GM13977 (cell line): ENCODE data around the gene TBL1X.
"Not testable (repeated sequence)": the region's sequence is repeated elsewhere in the genome, so short reads cannot be mapped to it uniquely, and the experiment has no call there.

Source experiments
- DNase-seq: peaks from one replicate; pipeline ENCODE4 v3.0.0; 2012; ENCODE audit warnings: low spot score
- in situ Hi-C: fragments of 300-500 bp; cut with MboI; formaldehyde crosslinking; loops from one replicate; pipeline ENCODE4 v1.12.0; 2022; ENCODE audit warnings: low sequenced_read_pairs, low pct_unique_long_range_greater_than_20kb, mixed read lengths, inconsistent platforms; ENCODE audit not compliant: unreplicated experiment
- TF ChIP-seq, protein P1 (sequence below): IDR thresholded peaks from 2 replicates; pipeline ENCODE4 v1.5.1; 2012; ENCODE audit warnings: mild to moderate bottlenecking, control low read depth; ENCODE audit not compliant: insufficient read depth; ENCODE audit errors: extremely low read depth, missing control alignments

Gene TBL1X

DNA sequence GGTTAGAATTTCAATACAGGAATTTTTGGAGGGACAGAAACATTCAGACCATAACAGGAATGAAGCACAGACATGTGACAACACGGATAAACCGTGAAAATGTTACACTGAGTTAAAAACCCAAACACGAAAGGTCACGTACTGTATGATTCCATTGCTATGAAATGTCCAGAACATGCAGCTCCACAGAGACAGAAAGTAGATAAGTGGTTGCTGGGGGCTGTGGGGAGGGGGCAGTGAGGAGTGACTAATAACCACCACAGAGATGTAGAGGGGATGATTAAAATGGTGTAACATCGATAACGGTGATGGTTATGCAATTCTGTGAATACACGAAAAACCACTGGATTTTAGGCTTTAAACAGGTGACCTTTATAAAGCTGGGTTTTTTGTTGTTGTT is 292.5 kb downstream of the TBL1X start:
- in situ Hi-C loops: no loop called here
- TF ChIP-seq, protein P1, sequence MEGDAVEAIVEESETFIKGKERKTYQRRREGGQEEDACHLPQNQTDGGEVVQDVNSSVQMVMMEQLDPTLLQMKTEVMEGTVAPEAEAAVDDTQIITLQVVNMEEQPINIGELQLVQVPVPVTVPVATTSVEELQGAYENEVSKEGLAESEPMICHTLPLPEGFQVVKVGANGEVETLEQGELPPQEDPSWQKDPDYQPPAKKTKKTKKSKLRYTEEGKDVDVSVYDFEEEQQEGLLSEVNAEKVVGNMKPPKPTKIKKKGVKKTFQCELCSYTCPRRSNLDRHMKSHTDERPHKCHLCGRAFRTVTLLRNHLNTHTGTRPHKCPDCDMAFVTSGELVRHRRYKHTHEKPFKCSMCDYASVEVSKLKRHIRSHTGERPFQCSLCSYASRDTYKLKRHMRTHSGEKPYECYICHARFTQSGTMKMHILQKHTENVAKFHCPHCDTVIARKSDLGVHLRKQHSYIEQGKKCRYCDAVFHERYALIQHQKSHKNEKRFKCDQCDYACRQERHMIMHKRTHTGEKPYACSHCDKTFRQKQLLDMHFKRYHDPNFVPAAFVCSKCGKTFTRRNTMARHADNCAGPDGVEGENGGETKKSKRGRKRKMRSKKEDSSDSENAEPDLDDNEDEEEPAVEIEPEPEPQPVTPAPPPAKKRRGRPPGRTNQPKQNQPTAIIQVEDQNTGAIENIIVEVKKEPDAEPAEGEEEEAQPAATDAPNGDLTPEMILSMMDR: no peak

DNA sequence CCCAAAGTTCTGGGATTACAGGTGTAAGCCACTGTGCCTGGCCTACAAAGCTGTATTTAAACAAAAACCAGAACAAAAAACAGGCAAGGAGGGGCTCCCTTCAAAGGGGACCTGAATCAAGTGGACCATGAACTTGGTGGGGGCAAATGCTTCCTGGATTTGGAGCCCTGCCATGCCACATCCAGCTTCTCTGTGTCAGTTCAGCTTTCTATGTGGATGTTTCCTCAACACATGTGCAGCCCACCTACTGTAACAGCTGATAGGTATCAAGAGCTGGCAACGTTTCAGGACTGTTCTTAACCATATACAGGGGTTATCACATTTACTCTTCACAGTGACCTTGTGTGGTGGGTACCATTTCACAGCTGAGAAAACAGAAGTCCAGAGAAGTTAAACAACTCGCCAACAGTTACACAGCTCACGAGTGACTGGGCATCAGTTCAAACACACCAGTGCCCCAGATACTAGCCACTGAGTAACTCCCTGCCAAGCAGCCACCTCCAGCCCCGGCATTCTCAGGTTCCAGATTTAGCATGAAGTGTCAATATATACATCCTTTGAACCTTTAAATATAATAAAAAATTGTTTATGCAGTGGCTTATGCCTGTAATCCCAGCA is 293.3 kb downstream of the TBL1X start:
- in situ Hi-C loops: no loop called here
- TF ChIP-seq, protein P1: no peak
- no peak for DNase-seq

More for the DNA sequence above, 292.5 kb downstream of the TBL1X start:
- no peak for DNase-seq

DNA sequence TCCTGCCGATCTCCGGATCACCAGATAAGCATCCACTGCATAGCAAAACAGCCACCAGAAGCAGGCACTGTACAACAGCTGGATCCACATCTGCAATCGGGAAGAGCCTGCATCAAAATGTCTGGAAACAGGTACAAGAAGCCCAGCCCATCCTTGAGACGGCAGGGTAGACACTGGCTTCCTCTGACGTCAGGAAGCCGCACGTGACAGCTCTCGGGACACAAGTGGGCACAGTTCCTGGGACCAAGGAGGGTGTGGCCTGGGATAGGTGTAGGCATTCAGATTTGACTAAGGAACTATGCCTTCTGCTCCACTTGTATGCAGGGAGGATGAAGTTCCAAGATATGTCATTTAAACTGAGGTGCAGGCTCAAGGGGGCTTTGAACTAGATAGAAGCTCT is 294.5 kb downstream of the TBL1X start:
- TF ChIP-seq, protein P1: no peak
- DNase-seq: no peak
- in situ Hi-C loops: no loop called here

DNA sequence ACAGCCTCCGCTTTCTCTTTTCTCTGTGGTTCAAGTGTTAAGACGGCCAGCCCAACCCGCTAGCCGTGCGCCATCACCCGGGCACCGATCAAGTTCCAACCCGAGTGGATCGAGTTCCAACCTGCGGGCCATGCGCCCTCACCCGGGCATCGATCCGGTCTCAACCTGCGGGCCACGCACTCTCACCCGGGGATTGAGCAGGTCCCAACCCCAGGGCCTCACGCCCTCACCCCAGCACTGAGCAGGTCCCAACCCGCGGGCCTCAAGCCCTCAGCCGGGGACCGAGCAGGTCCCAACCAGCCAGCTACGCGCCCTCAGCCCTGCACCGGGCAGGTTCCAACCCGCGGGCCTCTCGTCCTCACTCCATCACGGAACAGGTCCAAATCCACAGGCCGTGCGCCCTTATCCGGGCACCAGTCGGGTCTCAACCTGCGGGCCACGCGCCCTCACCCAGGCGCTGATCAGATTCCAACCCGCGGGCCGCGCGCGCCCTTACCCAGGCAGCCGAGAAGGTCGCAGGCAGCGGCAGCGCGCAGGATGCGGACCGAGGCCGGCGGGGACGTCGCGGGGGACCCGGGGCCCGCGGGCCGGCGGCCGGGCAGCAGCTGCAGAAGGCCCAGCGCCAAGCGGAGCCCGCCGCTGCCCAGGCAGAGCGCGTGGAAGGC is 300.3 kb downstream of the TBL1X start:
- in situ Hi-C loops: no loop called here
- no peak for DNase-seq
- TF ChIP-seq, protein P1: no peak

GRCh38 chrX:9765737-9766097 is 300.9 kb downstream of the TBL1X start, which contains the start of gene GPR143:
GPR143 (minus strand) TSS chrX:9765847; CDS start chrX:9765817, 30 bp downstream.
- in situ Hi-C loops: no loop called here
- DNase-seq: no peak
- TF ChIP-seq, protein P1: no peak

DNA sequence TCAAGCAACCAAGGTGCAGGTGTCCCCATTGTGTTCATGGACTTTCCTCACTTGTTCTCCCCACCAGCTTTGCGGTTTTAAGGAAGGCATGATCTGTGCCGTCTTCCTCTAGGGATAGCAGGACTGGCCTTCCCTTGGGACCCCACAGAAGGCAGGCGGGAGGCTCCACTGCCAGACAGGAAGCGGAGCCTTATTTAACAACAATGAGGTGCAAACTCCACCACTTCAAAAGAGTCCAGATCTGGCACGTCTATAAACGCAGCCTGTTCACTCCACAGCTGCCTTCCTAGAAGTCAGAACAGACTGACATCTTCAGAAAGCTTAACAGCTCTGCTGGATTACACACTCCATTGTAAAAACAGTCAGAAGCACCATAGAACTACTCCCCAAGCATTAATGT is 302.5 kb downstream of the TBL1X start:
- TF ChIP-seq, protein P1: no peak
- DNase-seq: no peak
- in situ Hi-C loops: no loop called here

- in situ Hi-C loops: not testable (repeated sequence)
Measured at GRCh38 chrX:9768321-9768839, 303.5 kb downstream of the TBL1X start.

More at GRCh38 chrX:9768321-9768839, 303.5 kb downstream of the TBL1X start:
- not testable (repeated sequence) for DNase-seq
